NCI-H1048 (cell line): Measurements from ENCODE around the gene ATAD5.
"Not testable (repeated sequence)": the region's sequence is repeated elsewhere in the genome, so short reads cannot be mapped to it uniquely, and the experiment has no call there.

ENCODE experiments used
- DNase-seq: peaks from one replicate; lab custom pipeline; 2025; lab: John Stamatoyannopoulos, UW

Gene ATAD5

DNA sequence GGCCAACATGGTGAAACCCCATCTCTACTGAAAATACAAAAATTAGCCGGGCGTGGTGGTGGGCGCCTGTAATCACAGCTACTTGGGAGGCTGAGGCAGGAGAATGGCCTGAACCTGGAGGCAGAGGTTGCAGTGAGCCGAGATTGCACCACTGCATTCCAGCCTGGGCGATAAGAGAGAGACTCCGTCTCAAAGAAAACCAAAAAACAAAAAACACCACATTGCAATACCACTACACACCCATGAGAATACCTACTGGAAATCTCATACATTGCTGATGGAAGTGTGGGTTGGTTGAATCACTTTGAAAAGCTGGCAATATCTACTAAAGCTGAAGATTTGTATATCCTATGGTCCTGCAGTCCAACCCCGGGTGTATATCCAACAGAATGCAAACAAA is 78.4 kb downstream of the ATAD5 start:
- DNase-seq: not testable (repeated sequence)

- DNase-seq: no peak
Measured at GRCh38 chr17:30913955-30914354, 82.2 kb downstream of the ATAD5 start.

- no peak for DNase-seq
Measured at GRCh38 chr17:30915833-30916611, 84.3 kb downstream of the ATAD5 start.

GRCh38 chr17:30917050-30917449 is 85.3 kb downstream of the ATAD5 start:
- no peak for DNase-seq

- no peak for DNase-seq
Measured at GRCh38 chr17:30920282-30920681, 88.5 kb downstream of the ATAD5 start.

DNA sequence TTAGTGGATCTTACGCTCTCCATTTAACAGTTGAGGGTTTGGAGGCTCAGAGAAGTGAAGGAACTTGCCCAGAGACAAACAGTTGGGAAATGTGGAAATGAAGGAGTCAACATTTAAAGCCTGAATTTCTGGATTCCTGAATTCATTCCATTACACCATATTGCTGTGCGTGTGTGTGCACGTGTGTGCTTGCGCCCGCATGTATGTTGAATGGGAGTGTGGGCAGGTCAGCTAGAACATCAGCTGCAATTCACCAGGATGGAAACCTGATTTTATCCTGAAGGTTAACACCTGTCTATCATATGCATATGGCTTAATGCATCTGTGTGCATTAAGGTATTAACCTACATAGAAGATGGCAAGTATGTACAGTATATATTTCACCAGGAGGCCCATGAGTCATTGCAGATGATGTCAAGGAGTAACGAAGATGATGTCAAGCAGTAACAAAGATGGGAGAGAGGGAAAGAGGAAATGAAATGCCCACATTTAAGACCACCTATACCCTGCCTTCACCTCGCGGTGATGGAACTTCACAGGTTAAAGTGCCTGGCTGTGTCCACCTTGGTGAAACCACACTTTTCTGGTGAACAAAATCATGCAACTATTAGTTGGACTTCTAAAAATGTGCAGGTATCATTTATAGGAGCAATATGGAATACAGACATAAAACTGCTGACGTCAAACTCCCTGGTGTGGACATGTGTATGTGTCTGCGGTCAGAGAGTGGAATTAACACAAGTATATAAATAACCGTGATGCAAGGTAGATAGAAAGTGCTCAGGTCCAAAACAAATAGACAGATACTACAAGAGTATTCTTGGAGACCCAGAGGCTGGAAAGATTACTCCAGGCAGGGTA is 89.1 kb downstream of the ATAD5 start:
- DNase-seq: no peak

GRCh38 chr17:30921544-30922196 is 89.9 kb downstream of the ATAD5 start, which contains the start of gene ADAP2:
ADAP2 (plus strand) TSS chr17:30921945; CDS start chr17:30922015, 70 bp downstream.
- no peak for DNase-seq

DNA sequence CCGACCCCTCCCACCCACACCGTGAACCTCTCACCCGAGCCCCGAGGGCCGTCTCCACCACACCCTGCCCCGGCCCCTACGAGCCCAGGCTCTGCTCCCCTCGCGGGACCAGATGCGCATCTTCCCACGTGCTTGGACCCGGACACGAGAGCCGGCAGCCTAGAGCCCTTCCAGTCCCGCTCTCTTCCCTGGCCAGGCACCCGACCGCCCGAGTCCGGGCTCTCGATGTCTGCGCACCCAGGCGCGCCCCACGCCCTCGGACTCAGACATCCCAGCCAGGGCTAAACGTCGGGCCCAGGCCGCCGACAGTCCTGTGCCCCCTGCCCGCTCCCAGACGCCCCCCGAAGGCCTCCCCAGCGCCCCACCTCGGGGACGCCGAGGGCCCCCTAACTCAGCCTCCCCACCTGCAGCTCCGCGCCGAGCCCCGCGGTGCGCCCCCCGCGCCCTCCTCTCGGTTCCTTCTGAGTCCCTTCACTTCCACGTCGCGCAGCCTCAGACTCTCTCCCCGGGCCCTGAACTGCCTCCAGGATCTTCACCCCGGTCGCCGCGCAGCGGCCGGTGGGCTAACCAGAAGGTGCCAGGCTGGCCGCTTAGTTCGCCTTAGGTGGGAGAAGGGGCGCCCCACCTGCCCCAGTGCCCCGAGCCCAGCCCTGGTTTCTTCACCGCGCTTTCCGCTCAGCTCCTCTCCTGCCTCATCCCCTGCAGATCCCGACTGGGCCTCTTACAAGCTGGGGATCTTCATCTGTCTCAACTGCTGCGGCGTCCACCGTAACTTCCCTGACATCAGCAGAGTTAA is 90.7 kb downstream of the ATAD5 start:
- no peak for DNase-seq

DNA sequence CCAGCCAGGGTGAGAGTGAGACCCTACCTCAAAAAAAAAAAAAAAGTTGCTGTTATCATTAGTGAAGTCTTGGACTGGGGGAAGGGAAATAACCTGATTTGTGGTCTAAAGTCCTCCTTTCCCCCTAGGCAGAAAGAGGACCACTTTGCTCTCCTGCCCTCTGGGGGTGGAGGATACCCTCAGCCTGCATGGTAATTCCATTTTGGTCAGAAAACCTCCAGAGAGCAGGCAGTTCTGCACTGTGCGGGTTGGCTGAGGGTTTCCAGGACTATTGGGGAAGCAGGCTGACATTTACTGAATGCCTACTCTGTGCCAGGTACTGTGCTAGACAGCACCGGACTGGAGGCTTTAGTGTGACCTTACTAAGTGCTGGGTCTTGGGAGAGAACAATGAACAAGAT is 92.6 kb downstream of the ATAD5 start:
- no peak for DNase-seq

- DNase-seq: no peak
Measured at GRCh38 chr17:30926516-30926915, 94.8 kb downstream of the ATAD5 start.

GRCh38 chr17:30927756-30928155 is 96.0 kb downstream of the ATAD5 start:
- DNase-seq: no peak

DNA sequence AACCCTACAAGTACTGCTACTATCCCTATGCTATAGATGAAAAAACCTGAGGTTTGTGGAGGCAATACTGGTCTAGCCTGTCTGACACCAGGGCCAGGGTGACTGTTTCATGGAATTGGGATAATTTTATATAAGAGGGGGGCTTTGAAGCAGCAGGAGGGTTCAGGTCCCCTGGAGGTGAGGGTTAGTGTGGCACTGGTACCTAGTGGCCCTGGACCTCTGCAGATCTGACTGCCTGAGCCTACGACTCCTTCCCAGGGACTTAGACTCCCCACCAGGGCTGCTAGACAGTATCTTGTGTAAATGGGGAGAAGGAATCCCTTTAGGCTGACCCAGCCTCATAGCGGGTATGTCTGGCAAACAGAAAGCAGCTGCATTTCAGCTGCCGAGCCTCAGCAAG is 96.8 kb downstream of the ATAD5 start:
- no peak for DNase-seq

- DNase-seq: no peak
Measured at GRCh38 chr17:30929081-30929633, 97.4 kb downstream of the ATAD5 start.

GRCh38 chr17:30929861-30930260 is 98.1 kb downstream of the ATAD5 start:
- not testable (repeated sequence) for DNase-seq

- no peak for DNase-seq
Measured at GRCh38 chr17:30930495-30930894, 98.7 kb downstream of the ATAD5 start.

- not testable (repeated sequence) for DNase-seq
Measured at GRCh38 chr17:30931582-30931981, 99.8 kb downstream of the ATAD5 start.

DNA sequence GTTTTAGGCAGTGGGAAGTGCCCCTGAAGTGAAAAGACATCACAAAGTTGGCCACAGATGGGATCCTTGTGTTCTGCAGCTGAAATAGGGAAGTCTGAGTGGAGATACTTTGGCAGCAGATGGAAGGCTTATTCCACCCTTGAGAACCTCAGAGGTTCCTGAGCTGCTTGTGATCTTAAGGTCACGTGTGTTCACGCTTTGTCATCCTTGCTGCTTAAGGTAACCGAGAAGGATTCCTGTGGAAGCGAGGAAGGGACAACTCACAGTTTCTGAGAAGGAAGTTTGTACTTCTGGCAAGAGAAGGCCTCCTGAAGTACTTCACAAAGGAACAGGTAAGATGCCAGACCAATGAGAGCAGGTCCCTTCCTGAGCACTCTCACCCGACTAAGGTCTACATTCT is 102.2 kb downstream of the ATAD5 start:
- no peak for DNase-seq

DNA sequence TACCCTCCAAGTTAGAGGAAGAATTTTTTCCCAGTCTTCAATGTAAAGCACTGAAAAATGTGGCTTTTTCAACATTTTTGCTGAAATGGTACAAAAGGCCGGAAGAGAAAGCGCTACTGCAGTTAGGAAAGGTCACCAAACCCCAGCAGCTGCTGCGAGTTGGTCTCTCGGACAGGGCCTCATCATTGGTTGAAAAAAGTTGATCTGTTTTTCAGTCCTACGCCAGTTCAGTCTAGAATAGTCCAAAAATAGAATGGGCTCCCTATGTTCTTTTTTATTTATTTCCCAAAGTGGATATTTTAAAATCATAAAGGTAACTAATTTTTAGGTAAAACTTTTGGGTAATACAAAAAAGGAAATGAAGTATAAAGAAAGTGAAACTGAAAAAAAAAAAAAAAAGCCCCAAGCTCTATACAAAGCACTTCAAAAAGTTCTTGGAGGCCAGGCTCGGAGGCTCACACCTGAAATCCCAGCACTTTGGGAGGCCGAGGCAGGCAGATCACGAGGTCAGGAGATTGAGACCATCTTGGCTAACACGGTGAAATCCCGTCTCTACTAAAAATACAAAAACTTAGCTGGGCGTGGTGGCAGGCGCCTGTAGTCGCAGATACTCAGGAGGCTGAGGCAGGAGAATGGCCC is 107.4 kb downstream of the ATAD5 start:
- no peak for DNase-seq

DNA sequence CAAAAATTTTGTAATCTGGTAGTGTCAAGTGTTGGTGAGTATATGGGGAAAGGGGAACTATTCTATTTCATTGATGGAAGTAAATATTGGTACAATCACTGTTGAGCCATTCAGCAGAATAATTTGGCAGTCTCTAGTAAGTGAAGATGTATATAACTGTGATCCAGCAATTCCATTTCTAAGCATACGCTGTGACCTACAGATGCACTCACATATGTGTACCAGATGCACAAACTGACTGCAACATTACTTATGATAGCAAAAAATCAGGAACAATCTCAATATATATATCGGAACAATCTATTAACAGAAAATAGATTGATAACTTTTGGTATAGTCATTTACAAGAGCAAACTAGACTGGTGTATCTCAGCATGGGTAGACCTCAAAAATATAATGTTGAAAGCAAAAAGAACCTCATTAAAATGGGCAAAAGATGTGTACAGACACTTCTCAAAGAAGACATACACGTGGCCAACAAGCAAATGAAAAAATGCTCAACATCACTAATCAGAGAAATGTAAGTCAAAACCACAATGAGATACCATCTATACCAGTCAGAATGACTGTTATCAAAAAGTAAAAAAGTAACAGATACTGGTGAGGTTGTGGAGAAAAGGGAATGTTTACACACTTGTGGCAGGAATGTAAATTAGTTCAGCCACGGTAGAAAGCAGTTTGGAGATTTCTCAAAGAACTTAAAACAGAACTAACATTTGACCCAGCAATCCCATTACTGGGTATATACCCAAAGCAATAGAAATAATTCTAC is 110.7 kb downstream of the ATAD5 start:
- no peak for DNase-seq
